ENCODE measurements around the gene TEX51. TPM values are rescaled to one million over a fixed set of nuclear protein-coding genes. Genes with fewer than 3 reads are reported as not detected.

TEX51 gene
- polyA plus RNA-seq, 1 of the 3 experiments (the other 2 are of a cell fraction), result not detected

DNA sequence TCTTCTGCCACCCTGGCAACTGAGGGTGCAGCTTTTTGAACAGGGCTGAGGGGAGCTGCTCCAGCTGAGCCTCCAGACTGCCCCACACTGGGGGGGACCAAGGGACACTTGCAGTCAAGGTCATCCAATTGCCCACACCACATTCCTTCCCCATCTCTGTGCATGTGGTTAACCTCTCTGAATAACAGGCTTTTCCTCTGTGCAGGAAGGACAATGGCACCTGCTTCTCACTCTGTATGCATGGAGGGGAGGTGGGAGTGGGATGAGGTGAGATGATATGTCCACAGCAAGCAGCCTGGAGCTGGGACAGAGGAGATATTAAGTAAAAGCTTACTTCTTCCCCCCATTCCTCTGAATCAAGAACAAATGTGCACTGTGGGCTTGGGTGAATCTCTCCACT, 39.1 kb upstream of the TEX51 start (continued):
- TF ChIP-seq, protein P1, sequence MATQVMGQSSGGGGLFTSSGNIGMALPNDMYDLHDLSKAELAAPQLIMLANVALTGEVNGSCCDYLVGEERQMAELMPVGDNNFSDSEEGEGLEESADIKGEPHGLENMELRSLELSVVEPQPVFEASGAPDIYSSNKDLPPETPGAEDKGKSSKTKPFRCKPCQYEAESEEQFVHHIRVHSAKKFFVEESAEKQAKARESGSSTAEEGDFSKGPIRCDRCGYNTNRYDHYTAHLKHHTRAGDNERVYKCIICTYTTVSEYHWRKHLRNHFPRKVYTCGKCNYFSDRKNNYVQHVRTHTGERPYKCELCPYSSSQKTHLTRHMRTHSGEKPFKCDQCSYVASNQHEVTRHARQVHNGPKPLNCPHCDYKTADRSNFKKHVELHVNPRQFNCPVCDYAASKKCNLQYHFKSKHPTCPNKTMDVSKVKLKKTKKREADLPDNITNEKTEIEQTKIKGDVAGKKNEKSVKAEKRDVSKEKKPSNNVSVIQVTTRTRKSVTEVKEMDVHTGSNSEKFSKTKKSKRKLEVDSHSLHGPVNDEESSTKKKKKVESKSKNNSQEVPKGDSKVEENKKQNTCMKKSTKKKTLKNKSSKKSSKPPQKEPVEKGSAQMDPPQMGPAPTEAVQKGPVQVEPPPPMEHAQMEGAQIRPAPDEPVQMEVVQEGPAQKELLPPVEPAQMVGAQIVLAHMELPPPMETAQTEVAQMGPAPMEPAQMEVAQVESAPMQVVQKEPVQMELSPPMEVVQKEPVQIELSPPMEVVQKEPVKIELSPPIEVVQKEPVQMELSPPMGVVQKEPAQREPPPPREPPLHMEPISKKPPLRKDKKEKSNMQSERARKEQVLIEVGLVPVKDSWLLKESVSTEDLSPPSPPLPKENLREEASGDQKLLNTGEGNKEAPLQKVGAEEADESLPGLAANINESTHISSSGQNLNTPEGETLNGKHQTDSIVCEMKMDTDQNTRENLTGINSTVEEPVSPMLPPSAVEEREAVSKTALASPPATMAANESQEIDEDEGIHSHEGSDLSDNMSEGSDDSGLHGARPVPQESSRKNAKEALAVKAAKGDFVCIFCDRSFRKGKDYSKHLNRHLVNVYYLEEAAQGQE (IDR thresholded peaks at IDR 0.05; ENCODE audit: low read depth, low read length), result no peak

DNA sequence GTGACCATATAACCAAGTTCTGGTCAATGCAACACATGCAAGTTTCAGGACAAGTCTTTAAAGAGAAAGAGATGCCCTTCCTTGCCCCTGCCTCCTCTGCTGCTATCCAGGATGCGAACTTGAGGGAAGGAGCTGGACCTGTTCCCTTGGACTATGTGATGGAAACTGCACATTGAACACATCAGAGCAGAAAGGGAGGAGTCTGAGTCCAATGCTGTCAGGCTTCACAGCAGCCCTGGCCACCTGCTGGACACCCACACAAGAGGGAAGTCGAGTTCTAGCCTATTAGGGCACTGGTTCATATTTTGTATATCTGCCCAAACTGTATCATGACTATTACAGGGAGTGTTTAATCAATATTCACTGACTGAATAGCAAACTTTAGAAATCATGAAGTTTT, 38.3 kb upstream of the TEX51 start:
- H2AFZ ChIP-seq (ENCODE audit: low read depth), result no peak overlapping the region
- no peak overlapping the region for H3K9ac ChIP-seq
- no peaks in the 10 kb centered on the region for H3K27me3 ChIP-seq (ENCODE audit: insufficient read depth)
- no peaks in the 10 kb centered on the region for H3K9me3 ChIP-seq
- CTCF ChIA-PET, result interaction anchor here (0.6 to 1.4 kb wide), 3 partner anchors 11 to 82 kb away, joined by 3 to 5 read pairs (median 3); no protein-coding TSS in a partner anchor
- no peaks in the 10 kb centered on the region for H3F3A ChIP-seq (replicated peaks; ENCODE audit: insufficient read depth)
- H4K20me1 ChIP-seq (ENCODE audit: insufficient read depth), result no peaks in the 10 kb centered on the region
- POLR2A ChIA-PET, result no interaction called here
- H3K9me2 ChIP-seq, result no peaks in the 10 kb centered on the region
- H3K36me3 ChIP-seq (replicated peaks in 1 of 2; ENCODE audit: control insufficient read depth in 1 of 2, insufficient read depth in 2 of 2, low read length in 1 of 2), result no peaks in the 10 kb centered on the region
- DNase-seq, result no peak
- H3K4me3 ChIP-seq (ENCODE audit: low read depth in 2 of 2, low read length in 1 of 2), result no peak overlapping the region
- H3K4me2 ChIP-seq, result no peak overlapping the region
- H3K4me1 ChIP-seq (ENCODE audit: control insufficient read depth in 1 of 2, insufficient read depth in 2 of 2, low read depth in 1 of 2, low read length in 1 of 2), result peaks cover 0 to 28% of the 10 kb centered on the region in 2 experiments; a peak in 2 of 4 replicates
- WGBS (ENCODE audit: low lambda C conversion rate), result 34% methylated on average over 2 of the region's 2 CpGs
- no peaks in the 10 kb centered on the region for H3K79me2 ChIP-seq (ENCODE audit: insufficient read depth)
- H3K27ac ChIP-seq (ENCODE audit: low read depth in 2 of 2, low read length in 1 of 2), result no peak overlapping the region
- TF ChIP-seq, protein P2, sequence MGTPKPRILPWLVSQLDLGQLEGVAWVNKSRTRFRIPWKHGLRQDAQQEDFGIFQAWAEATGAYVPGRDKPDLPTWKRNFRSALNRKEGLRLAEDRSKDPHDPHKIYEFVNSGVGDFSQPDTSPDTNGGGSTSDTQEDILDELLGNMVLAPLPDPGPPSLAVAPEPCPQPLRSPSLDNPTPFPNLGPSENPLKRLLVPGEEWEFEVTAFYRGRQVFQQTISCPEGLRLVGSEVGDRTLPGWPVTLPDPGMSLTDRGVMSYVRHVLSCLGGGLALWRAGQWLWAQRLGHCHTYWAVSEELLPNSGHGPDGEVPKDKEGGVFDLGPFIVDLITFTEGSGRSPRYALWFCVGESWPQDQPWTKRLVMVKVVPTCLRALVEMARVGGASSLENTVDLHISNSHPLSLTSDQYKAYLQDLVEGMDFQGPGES (IDR thresholded peaks at IDR 0.05; ENCODE audit: low read depth, low read length), result no peak
- TF ChIP-seq, protein P3, sequence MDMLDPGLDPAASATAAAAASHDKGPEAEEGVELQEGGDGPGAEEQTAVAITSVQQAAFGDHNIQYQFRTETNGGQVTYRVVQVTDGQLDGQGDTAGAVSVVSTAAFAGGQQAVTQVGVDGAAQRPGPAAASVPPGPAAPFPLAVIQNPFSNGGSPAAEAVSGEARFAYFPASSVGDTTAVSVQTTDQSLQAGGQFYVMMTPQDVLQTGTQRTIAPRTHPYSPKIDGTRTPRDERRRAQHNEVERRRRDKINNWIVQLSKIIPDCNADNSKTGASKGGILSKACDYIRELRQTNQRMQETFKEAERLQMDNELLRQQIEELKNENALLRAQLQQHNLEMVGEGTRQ (IDR thresholded peaks at IDR 0.05; ENCODE audit: borderline replicate concordance, low read depth, low read length), result no peak
- TF ChIP-seq NRF1 (IDR thresholded peaks at IDR 0.05; ENCODE audit: low read depth, low read length), result no peak
- TF ChIP-seq RFX5 (IDR thresholded peaks at IDR 0.05; ENCODE audit: low read length), result no peak
- TF ChIP-seq EZH2phosphoT487 (IDR thresholded peaks at IDR 0.05; ENCODE audit: borderline replicate concordance, low read depth), result no peak
- no peak for TF ChIP-seq MEF2A (IDR thresholded peaks at IDR 0.05; ENCODE audit: borderline replicate concordance, low read depth)
- TF ChIP-seq ELF1 (IDR thresholded peaks at IDR 0.05), result no peak
- TF ChIP-seq, protein P4, sequence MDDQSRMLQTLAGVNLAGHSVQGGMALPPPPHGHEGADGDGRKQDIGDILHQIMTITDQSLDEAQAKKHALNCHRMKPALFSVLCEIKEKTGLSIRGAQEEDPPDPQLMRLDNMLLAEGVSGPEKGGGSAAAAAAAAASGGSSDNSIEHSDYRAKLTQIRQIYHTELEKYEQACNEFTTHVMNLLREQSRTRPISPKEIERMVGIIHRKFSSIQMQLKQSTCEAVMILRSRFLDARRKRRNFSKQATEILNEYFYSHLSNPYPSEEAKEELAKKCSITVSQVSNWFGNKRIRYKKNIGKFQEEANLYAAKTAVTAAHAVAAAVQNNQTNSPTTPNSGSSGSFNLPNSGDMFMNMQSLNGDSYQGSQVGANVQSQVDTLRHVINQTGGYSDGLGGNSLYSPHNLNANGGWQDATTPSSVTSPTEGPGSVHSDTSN (IDR thresholded peaks at IDR 0.05), result no peak
- TF ChIP-seq SIN3A (IDR thresholded peaks at IDR 0.05; ENCODE audit: borderline replicate concordance, low read depth, low read length), result no peak
- TF ChIP-seq, protein P1 (IDR thresholded peaks at IDR 0.05; ENCODE audit: low read depth, low read length), result no peak
- no peak for TF ChIP-seq MXI1 (IDR thresholded peaks at IDR 0.05; ENCODE audit: low read depth, low read length)
- TF ChIP-seq TCF12 (IDR thresholded peaks at IDR 0.05), result no peak
- TF ChIP-seq EP300 (IDR thresholded peaks at IDR 0.05; ENCODE audit: borderline replicate concordance in 1 of 2, low read depth in 1 of 2, low read length in 1 of 2), result no peak
- no peak for TF ChIP-seq RXRA (IDR thresholded peaks at IDR 0.05; ENCODE audit: borderline replicate concordance, low read depth)
- no peak for TF ChIP-seq TEAD4 (IDR thresholded peaks at IDR 0.05; ENCODE audit: borderline replicate concordance, insufficient read depth)

All from SK-N-SH (cell line).